ENCODE measurements around the gene RRP8.

RRP8 gene

DNA sequence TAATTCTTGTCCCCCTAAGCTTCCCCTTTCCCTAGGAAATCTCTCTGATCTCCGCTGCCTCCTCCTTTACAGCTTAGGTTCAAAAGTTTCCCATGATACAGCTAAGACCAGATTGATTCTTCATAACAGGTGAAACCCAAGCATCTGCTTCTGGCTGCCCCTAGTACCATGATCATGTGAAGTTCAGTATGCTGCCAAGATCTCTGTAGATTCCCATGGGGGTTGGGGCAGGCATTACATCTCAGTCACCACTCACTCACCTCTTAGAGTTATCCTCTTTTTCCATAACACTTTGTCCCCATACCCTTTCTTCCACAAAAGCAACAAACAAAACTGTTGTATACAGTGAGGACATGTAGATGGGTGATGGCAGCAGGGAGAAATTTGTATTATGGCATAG, 44.0 kb downstream of the RRP8 start:
- DNase-seq (ENCODE audit: insufficient read length, low spot score) (no peak), FAIRE-seq (no peak)
- TF ChIP-seq, protein P1, sequence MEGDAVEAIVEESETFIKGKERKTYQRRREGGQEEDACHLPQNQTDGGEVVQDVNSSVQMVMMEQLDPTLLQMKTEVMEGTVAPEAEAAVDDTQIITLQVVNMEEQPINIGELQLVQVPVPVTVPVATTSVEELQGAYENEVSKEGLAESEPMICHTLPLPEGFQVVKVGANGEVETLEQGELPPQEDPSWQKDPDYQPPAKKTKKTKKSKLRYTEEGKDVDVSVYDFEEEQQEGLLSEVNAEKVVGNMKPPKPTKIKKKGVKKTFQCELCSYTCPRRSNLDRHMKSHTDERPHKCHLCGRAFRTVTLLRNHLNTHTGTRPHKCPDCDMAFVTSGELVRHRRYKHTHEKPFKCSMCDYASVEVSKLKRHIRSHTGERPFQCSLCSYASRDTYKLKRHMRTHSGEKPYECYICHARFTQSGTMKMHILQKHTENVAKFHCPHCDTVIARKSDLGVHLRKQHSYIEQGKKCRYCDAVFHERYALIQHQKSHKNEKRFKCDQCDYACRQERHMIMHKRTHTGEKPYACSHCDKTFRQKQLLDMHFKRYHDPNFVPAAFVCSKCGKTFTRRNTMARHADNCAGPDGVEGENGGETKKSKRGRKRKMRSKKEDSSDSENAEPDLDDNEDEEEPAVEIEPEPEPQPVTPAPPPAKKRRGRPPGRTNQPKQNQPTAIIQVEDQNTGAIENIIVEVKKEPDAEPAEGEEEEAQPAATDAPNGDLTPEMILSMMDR (IDR thresholded peaks at IDR 0.05; ENCODE audit: insufficient read depth, missing control alignments), result no peak

DNA sequence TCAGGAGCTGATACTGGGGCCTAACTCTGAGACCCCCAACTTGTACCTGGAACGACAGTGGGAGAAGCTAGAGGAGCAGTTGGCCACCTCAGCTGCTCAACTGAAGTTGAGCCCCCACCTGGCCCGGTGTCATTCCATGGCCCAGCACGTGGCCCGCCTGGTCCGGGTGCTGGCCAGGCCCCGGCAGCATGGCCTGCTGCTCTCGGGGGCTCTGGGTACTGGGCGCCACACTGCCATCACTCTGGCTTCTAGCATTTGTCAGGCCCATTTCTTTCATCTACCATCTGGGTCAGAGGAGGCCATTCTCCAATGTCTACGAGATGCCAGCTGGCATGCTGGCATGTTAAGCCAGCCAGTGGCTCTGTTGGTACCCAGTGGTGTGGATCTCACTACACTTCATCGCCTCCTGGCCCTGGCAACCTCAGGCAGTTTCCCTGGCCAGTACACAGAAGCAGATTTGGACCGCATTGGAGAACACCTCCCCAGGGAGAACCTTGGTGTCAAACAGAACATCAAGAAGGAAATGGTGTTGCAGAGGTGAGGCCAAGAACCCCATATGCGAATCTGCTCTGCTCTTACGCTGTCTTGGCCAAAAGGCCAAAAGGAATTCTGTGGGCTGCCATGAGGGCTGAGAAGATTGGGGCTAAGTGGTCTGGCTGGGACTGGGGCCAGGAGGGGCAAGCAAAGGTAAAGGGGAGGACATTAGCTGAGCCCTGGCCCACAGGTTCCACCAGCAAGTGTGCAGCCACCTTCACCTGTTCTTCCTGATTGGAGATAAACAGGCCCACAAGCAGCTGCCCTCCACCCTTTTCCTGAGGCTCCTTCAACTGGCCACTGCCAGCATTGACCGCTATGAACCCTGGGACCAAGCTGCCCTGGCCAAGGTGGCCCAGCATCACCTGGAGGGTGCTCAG, 45.4 kb downstream of the RRP8 start:
- FAIRE-seq, result no peak

DNA sequence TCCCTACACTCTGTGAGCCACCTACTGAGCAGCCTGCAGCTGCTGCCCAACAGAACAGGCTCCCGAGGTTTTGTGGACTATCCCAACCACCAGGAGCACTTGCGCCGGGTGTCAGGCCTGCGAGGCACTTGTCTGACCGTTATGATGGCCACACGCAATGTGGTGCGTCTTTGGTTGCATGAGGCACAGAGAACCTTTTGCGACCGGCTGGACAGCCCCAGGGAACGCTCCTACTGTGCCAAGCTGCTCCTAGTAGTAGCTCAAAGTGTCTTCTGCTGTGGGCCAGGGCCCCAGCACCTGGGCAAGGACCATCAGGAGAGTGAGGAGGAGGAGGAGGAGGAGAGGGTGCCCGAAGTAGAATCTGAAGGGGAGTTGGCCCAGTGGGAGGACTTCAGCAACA, 46.4 kb downstream of the RRP8 start:
- DNase-seq (ENCODE audit: insufficient read length, low spot score), result no peak
- TF ChIP-seq, protein P1 (IDR thresholded peaks at IDR 0.05; ENCODE audit: insufficient read depth, missing control alignments), result no peak
- FAIRE-seq, result no peak

More for the DNA sequence above, 45.4 kb downstream of the RRP8 start:
- DNase-seq (ENCODE audit: insufficient read length, low spot score), result no peak
- TF ChIP-seq, protein P1 (IDR thresholded peaks at IDR 0.05; ENCODE audit: insufficient read depth, missing control alignments), result no peak

DNA sequence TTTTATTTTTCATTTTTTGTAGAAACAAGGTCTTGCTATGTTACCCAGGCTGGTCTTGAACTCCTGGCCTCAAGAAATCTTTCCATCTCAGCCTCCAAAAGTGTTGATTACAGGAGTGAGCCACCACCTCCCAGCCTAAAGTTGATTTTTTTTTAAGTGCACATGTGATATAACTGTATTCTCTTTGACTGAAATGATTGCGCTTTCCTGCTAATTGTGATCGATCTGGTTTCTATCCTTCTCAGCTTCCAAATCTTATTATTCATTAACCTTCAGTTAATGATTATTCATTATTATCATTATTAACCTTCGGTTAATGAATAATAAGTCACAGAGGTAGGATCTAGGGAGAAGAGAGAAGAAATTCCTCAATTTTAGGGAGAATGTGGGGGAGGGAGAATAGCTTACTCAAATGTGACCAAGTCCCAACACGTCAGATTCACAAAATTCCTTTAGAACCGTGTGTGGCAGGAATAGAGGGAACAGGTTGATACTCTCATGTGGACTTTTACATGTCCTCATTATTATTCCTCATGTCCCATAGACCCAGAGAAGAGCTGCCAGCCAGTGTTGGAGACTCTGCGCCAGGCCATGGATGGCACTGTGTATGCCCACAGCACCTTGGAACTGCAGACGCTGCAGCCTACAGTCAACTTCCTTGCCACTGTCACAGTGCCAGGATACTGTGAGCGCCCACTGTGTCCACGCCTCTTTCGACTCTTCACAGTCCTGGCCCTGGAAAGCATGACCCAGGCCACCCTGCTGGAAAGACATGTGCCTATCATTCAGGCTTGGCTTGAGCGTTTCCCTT, 47.1 kb downstream of the RRP8 start:
- FAIRE-seq, result no peak
- no peak for DNase-seq (ENCODE audit: insufficient read length, low spot score)

DNA sequence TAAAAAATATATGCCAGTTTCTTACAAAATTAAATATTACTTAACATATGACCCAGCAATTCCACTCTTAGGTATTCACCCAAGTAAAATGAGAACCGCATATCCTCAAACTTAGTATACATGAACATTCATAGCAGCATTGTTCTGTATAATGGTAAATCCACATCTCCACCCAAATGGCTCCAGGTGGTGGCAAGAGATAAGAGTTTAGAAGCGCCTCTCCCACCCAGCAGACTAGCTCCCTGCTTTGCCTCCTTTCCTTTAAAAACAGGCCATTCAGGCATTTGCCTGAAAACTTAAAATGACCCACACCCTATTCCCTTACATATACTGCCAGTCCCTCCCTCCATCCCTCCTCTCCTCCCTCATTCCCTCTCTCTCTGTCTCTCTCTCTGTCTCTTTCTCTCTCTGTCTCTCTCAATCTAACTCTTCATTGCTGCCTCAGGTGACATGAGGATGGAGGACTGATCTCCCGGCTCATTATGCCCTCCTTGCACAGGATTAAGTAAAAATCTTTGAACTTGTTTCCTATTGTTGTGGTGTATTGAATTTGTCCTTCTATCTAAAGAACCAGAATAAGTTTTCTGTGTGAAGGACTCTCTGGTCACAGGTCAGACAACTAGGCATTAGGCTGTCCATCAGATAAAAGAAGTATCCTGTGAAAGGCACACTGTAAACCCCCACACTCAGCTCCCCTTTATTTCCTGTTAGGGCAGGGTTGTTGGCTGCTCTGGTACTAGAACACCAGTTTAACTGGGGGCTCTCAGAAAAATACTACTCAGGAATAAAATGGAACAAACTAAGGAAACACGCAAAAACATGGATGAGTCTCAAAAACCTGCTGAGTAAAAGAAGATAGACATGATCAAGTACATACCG, 48.3 kb downstream of the RRP8 start:
- FAIRE-seq (no peak), DNase-seq (ENCODE audit: insufficient read length, low spot score) (no peak)
- TF ChIP-seq, protein P1 (IDR thresholded peaks at IDR 0.05; ENCODE audit: insufficient read depth, missing control alignments), result no peak

More for the DNA sequence above, 47.1 kb downstream of the RRP8 start:
- TF ChIP-seq, protein P1 (IDR thresholded peaks at IDR 0.05; ENCODE audit: insufficient read depth, missing control alignments), result no peak

DNA sequence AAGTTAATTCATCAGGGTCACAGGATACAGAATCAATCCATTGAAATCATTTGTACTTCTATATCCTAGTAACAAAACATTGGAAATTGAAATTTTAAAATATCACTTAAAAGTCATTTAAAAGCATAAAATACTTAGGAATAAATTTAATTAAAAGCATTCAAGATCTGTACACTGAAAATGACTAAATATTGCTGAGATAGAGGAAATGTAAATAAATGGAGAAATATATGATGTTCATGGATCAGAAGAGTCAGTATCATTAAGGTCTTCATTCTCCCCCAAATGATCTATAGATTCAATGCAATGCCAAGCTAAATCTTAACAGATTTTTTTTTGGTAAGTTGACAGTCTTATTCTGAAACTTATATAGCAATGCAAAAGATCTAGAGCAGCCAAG, 49.8 kb downstream of the RRP8 start:
- DNase-seq (ENCODE audit: insufficient read length, low spot score) (no peak), FAIRE-seq (no peak)
- TF ChIP-seq, protein P1 (IDR thresholded peaks at IDR 0.05; ENCODE audit: insufficient read depth, missing control alignments), result no peak
